CD4-positive, alpha-beta T cell treated with Interferon gamma for 1 hour (primary cell): ENCODE measurements around the gene RBBP8NL.
"Not testable (repeated sequence)": the region's sequence is repeated elsewhere in the genome, so short reads cannot be mapped to it uniquely, and the experiment has no call there.

Source experiments
- DNase-seq: peaks from one replicate; pipeline ENCODE4 v3.0.0-alpha.2; 2020

RBBP8NL gene

DNA sequence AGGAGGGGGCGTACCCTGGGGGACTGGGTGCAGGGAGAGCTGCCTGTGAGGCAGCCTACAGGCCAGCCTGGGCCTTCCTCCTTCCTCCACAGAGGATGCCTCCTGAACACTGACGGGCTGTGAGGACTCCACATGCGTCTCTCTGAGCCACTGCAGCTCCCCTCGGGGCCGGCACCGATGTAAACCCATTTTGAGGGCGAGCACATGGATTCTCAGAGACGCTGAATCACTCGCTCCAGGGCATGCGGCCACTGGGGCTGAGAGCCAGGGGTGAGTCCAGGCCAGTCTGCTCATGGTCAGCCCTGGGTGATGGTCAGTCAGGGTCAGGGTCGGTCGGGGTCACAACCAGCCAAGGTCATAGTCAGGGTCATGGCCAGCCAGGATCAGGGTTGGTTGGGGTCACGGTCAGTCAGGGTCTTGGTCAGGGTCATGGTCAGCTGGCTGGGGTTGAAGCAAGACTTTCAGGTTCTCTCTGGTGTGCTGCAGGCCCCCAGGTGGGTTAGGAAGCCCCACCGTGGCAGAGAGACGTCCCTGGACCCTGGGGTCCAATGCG, 14.7 kb upstream of the RBBP8NL start:
- DNase-seq, result no peak

DNA sequence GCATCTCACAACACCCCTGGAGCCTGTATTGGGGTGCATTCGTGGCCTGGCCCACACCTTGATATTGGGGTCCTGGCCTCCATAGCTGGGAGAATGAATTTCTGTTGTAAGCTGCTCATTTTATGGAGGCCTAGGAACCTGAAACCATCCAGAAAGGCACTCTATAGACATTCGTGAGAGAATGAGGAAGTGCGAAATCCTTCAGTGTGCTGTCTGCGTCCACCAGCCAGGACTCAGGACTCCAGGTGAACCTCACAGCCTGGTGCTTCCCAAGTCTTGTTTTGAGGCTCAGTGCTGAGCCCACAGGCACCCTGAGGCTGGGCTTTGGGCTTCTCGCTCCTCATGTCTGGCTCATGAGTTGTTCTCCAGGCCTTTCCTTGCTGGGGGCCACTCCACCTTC, 11.9 kb upstream of the RBBP8NL start:
- DNase-seq, result no peak

DNA sequence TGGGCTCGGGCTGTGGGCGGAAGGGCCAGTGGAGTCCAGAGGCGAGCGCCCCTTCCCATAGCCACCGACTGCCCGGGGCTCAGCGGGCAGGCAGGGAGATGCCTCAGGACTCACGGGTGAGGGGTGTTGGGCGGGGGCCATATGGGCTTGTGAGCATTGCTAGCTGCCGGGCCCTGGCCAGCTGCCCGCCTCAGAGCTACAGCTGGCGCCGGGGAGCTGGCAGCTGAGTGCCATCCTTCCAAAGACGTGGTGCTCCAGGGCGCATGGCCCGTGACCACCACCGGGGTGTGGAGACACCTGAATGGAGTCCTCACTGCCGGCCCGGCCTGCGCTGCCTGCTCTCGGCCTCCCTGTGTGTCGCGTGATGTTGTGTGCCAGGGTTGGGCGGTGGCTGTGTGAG, 10.6 kb upstream of the RBBP8NL start:
- no peak for DNase-seq

DNA sequence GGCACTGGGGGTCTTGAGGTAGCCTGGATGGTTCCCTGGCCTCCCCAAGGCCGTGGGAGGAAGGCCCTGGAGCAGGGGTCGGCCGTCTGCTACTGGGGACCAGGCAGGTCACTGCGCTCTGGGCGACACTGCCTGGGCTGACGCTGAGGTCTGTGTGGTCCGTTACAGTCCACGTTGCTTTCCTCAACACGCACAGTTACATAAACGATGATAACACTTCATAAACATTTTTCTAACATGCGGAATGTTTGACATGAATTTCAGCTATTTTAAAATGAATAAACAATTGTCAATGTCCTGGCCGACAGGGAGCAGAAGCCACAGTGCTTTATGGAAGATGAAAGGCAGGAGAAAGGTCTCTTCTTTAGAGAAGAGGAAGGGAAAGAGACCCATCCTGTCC, 10.2 kb upstream of the RBBP8NL start:
- DNase-seq, result no peak

DNA sequence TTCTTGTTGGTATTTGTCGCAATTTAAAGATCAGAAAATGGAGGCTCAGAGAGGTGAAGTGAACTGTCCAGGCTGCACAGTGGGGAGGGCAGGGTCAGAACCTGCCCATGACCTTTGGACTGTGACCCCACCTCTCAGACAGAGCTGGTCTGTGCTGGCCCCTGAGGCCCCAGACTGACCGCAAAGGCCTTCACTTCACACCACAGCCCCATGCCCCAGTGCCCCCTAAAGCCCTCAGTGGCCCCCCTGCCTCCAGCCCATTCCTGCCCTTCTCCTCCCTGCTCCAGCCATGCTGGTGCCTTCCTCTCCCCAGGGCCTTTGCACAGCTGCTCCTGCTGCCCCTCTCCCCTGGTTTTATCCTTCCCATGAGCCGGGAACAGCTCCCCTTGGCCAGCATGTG, 9.4 kb upstream of the RBBP8NL start:
- DNase-seq, result no peak

DNA sequence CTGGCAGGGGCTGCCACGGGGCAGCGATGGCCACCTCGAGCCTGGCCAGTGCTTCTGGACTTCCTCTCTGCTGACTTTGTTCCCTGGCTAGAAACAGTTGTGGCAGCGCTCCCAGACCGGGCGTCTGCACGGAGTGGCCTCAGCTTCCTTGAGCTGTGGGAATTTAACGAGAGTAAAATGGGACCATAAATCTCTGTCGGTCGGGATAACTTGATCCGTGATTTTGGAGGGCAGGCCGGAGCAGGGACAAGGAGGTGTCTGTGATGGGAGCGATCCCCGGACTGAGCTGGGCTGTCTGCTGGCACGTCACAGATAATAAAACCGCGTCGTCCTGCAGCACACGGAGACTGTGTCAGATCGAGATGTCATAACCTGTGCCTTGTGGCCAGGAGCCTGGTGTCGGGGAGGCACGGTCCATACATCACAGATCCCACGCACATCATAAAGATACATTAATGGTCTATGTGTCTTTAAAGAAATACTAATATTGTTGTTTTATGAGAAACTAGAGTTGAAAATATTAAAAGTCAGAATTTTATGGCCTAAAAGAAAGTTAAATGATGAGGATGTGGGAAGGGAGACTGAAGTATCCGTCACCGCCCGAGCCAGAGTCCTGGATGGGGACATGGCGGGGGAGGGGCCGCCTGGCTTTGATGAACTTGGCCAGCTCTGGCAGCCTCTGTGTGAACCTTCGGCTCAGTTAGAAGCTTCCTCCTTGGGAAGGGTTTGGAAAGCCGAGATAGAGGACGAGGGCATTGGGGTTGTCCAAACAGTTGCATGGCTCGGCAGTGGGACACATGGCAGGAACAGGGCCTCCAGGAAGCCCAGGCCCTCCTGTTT, 6.5 kb upstream of the RBBP8NL start:
- DNase-seq, result no peak

DNA sequence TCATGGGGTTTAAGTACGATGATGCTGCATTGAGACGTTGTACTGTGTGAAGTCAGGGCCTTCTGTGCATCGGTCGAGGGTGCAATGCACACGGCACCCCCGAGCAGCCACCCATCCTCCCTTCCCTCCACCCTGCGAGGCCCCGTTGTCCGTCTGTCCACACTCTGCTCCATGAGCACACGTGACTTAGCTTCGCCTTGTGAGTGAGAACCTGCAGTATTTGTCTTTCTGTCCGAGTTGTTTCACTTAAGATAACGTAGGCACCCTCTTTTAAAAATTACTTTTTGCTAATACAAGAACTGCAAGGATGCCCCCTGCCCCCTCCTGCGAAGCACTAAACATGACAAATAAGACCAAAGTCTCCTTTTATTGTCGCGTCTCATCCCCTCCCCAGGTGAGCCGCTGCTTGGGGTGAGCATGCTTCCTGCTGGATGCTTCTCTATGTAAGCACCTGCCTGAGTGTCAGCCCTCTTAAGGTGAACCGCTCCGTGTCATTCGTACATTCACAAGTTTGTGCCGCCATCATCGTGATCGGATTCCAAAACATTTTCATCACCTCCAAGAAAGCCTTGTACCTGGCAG, 3.6 kb upstream of the RBBP8NL start:
- no peak for DNase-seq

DNA sequence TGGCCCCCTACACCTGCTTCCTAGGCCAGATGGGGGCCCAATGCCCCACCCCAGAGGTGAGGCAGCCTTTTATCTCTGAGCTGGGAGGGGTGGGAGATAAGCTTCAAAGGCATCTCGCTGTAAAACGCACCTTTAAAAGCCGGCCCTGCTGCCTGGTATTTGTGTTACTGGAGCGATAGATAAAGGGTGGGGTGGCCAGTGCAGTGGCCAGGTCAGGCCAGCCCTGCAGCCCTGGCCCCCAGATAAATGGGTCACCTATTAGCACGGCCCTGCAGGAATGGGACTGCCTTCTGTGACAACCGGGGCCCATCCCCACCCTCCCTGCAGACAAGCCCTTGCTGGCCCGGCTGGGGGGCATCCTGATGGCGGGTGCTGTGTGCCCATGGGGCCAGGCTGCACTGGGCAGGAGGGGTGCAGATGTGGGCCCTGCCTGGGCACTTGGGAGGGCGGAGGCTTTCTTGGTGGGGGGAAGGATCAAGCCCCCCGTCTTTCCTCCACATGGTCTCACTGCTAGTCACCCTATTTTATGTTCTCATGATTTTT, 3.0 kb upstream of the RBBP8NL start:
- DNase-seq, result no peak

DNA sequence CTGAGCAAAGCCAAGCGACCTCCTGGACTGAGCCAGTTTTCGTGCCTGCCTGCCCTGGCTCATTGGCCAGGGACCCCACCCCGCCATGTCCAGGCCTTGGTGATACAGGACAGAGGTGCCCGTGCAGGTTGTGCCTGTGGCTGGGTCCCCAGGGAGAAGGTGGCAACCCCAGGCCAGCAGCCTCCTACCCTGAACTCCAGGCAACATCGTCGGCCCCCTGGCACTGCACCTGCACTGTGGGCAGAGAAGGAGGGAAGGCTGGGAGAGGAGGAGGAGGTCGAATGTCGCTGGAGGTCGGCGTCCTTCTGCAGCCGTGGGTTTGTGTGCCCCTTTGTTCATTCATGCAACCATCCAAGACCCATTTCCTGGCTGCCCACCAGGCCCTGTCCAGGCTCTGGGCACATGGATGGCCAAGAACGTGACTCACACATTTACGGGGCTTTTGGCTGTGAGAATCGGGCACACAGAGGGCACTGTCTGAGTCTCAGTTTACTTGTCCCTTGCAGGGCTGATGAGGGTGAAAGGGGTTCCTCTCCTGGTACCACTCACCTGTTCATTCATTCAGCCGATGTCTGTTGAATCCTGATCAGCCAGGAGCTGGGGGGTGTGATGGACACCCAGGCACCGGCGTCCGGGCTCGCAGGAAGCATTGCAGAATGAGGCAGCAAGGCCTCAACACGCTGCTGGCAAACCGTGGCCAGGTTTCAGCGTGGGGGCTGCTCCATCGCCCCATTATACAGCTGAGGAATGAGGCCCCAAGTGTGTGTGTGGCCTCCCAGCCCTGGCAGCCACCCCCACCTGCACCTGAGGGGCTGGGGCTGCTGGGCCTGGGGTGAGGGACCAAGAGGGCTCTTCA, 2.3 kb upstream of the RBBP8NL start:
- DNase-seq, result no peak

DNA sequence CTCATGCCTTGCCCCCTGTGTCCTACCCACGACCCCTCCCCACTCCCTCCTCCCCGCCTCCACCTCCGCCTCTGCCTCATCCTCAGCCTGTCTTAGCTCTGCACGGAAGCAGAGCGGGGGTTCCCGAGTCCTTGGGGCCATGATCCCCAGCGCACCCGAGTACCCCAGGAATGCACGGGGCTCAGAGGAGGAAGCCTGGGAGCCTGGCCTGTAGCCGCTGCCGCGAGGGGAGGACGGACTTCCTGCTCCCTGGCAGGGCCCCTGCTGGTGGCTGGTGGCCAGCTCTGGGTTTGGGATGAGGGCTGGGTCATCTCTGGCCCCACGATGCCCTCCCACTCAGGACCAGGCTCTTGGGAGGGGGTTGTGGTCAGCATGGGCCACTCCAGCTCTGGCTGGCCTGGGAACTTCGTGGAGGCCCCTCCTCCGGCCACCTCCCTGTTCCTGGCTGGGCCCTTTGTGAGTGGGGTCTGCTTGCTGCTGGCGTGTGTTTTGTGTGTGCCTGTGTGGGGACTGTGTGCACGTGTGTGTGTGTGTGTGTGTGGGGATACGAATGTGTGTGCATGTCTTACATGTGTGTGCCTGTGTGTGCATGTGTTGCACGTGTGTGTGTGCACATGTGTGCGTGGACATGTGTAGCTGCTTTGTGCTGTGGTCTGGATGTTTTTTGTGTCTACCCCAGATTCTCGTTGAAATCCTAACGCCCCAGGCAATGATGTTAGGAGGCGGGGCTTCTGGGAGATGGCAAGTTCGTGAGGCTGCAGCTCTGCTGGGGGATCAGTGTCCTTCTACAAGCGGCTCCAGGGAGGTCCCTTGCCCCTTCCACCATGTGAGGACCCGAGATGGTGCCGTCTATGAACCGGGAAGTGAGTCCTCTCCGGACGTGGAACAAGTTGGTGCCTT, 1.3 kb upstream of the RBBP8NL start:
- no peak for DNase-seq

DNA sequence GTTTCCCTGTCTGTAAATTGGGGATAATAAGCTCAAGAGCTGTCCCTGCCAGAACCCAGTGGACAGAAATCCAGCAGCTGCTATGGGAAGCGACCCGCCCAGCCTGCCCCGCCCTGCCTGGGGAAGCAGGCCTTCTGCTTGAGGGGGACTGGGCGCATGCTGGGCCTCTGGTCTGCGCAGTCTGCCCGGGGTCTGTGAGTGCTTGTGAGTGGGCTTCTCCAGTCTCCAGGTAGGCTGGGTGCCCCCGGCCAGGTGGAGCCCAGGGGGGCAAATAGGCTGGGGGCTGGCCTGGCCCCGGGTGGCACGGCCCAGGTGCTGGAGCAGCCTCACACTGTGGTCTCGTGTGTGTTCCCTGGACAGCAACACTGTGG, 648 bp upstream of the RBBP8NL start:
- DNase-seq, result no peak

DNA sequence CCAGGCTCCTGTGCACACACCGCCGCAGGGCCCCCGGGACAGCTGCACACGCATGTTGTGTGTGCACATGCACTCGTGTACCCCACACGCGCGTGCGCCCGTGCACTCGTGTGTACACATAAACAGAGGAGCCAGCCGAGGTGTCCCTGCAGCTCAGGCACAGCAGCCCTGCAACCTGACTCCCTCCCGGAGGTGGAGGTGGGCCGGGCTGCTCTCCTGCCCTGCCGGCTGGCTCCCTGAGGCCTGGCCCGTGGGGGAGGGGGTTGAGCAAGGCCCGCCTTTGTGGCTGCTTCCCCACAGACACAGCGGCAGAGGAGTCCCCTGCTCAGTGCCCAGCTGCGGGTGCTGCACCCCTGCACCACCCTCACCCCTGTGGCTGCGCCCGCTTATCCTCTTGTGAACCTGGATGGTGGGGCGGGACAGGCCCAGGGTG, 624 bp downstream of the RBBP8NL start:
- no peak for DNase-seq

DNA sequence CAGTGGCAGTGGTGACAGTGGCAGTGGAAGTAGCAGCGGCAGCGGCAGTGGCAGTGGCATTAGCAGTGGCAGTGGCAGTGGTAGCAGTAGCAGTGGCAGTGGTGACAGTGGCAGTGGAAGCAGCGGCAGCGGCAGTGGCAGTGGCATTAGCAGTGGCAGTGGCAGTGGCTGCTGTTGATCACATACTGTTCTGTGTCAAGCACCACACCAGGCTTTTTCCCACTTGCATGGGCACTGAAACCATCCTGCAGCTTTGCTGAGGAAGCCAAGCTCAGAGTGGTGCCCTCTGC, 1.3 kb downstream of the RBBP8NL start:
- DNase-seq, result not testable (repeated sequence)

DNA sequence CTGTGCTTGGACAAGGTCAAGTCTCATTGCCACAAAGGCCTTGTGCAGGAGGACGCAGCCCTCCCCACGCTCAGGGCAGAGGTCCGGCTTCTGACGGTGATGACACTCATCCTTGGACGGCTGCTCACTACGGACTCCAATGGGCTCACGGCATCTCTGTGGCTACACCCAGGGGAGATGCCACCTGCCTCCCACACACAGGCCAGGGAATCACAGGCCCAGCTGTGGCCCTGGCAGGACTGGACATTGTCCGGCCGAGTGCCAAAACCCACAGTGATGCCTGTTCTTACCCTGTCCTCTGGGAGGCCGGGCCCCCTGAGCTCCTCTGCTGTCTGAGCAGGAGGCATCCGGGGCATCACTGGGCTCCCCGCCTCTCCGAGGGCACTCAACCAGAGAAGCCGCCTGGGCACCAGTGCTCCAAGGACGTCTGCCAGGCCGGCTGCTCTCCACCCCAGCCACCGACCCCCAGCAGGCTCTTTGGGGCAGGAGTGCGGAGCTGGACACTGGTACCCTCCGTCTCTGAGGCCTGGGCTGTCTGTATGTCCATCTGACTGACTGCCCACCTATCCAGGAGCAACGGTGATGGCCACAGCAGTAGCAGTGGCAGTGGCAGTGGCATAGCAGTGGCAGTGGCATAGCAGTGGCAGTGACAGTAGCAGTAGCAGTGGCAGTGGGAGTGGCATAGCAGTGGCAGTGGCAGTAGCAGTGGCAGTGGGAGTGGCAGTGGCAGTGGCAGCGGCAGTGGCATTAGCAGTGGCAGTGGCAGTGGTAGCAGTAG, 1.9 kb downstream of the RBBP8NL start:
- no peak for DNase-seq

DNA sequence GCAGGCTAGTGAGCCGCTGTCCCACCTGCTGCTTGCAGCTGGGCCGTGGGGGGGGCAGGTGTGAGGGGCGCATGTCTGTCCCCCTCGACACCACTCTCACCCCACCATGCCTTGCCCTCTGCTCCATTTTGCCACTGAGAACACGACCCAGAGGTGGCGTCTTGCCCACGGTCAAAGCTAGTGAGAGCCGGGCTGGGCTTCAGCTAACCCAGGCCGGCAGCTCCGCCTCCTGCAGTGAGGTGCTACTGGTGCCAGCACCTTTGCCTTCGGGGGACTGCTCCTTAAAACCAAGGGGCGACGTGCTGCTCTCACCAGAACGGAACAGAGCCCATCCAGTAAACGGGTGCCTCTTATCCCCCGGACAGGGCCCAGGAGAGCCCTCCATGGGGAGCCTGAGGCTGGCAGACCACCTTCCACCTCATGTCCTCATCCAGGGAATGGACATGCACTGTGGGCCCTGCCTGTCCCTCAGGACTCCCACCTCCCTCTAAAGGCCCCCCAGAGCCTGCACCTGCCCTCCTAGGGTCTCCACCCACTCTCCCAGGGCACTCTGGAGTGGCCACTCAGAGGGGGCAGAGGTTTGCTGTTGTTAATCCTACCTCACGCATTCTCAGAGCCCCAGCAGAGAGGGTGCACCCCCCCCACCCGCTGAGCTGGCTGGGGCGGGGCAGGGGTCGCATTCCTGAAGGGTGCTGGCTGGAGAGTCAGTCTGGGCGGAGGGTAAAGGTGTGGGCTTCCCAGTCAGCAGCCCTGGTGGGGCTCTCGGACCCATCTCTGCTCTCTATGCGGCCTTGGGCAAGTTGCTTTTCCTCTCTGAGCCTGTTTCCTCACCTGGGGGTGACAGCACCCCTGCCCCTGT, 2.9 kb downstream of the RBBP8NL start:
- no peak for DNase-seq

DNA sequence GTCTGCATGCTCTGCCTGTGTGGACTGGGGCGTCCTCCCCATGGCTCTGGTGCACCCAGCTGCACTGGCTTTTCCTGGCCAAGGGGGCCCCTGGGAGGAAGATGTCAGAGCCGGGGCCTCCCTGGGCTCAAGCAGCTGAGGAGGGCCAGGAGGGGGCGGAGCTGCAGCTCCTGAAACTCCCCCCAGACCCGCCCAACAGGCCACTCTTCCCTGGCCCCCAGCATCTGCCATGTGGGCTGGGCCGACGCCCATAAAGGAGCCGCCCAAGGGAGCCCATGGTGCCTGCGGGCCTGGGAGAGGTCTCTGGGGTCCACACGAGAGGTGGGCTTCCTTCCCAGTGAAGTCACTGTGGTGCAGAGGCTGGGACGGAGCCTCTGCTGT, 4.0 kb downstream of the RBBP8NL start:
- DNase-seq, result no peak

DNA sequence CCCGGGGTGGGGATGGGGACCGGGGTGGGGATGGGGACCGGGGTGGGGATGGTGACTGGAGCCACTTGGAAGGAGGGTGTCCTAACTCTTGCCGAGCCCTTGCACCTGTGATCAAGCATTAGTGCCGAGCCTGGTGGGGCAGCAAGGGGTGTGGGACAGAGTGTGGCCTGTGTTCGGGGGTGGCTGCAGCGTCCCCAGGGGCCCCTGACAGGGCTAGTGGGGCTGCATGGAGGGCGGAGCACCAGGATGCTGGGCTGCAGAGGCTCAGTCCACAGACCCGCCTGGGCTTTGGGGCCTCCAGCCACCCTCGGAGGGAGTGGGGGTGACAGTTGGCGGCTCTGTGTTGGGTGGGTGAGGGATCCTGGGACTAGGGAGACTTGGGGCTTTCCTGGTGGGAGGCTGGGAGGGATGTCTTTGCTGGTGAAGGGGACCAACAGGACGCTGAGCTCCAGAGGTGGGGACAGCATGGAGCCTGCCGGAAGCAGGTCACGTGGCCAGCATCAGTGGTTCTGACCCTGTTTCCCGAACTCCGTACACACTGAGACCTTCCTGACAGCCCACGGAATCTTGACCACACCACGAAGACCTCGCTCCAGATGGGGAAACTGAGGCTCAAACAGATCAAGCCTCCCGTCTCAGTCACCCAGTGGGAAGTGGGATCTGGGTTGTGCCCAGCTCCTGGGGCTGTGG, 4.6 kb downstream of the RBBP8NL start:
- no peak for DNase-seq

DNA sequence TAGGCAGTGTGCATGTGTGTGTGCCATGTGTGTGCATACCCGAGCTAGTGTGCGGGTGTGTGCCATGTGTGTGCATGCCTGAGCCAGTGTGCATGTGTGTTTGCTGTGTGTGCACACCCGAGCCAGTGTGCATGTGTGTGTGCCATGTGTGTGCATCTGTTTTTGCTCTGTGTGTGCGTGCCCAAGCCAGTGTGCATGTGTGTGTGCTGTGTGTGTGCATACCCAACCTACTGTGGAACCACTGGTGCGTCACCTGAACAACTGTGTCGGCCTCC, 5.7 kb downstream of the RBBP8NL start:
- no peak for DNase-seq

DNA sequence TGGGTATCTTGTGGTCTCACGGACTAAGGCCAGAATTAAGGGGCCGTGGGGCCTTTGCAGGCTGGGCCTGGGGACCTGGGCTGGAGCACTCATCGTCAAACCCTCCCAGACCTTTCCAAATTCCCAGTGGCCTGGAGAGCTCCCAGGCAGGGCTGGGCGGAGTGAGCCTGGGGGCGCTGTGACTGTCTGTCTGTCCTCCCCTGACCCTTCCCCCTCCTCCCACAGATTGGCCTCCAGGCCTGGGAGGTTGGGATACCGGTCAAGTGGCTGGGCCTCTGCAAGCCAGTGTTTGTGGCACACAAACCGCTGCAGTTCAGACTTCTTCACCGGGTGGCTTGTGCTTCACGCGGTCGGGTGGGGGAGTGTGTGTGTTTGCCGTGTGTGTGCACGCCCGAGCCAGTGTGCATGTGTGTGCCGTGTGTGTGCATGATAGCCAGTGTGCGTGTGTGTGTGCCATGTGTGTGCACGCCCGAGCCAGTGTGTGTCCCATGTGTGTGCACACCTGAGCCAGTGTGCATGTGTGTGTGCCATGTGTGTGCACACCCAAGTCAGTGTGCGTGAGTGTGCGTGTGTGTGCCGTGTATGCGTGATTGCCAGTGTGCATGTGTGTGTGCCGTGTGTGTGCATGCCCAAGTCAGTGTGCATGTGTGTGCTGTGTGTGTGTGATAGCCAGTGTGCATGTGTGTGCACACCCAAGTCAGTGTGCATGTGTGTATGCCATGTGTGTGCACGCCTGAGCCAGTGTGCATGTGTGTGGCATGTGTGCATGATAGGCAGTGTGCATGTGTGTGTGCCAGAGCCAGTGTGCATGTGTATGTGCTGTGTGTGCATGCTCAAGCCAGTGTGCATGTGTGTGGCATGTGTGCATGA, 6.3 kb downstream of the RBBP8NL start:
- no peak for DNase-seq
